ENCODE measurements around the gene ARL17A. TPM values are rescaled to one million over a fixed set of nuclear protein-coding genes. Genes with fewer than 3 reads are reported as not detected.
A peak's percentile ranks its signal among the peaks of the same experiment; 100 is the strongest.
"Not testable (repeated sequence)": the region's sequence is repeated elsewhere in the genome, so short reads cannot be mapped to it uniquely, and the experiment has no call there.

ARL17A gene
- total RNA-seq, 3 donors from 2014 or later (not counting 1 experiment from before 2014, with no cell fraction given) = 21.9 to 32.6 (median 23.4) TPM

GRCh38 chr17:46613876-46614275 lies 34.4 kb upstream of the ARL17A start:
- intact Hi-C loops (cut with micrococcal nuclease); H3K4me3 Mint-ChIP-seq; H3K4me1 Mint-ChIP-seq; H3K27ac Mint-ChIP-seq; H3K27me3 Mint-ChIP-seq (ENCODE audit: low read depth in 2 of 2); H3K36me3 Mint-ChIP-seq; H3K9me3 ChIP-seq (ENCODE audit: control insufficient read depth, insufficient read depth, low read length); H3K27me3 ChIP-seq (ENCODE audit: control insufficient read depth, insufficient read depth, low read length); ATAC-seq; DNase-seq; H3K4me1 ChIP-seq (ENCODE audit: control insufficient read depth, insufficient read depth, low read length); H3K36me3 ChIP-seq (ENCODE audit: control insufficient read depth, insufficient read depth, low read length); H3K27ac ChIP-seq (ENCODE audit: low read length); H3K4me3 ChIP-seq (ENCODE audit: low read length); H3K9me3 Mint-ChIP-seq: not testable (repeated sequence)
- WGBS (ENCODE audit: insufficient coverage) = no CpG with 5 or more reads among the region's 1 CpG

GRCh38 chr17:46611304-46611703 lies 31.8 kb upstream of the ARL17A start:
- H3K4me3 ChIP-seq (ENCODE audit: low read length); H3K36me3 ChIP-seq (ENCODE audit: control insufficient read depth, insufficient read depth, low read length); ATAC-seq; H3K9me3 ChIP-seq (ENCODE audit: control insufficient read depth, insufficient read depth, low read length); H3K27ac Mint-ChIP-seq; H3K9me3 Mint-ChIP-seq; H3K27me3 Mint-ChIP-seq (ENCODE audit: low read depth in 2 of 2); H3K27me3 ChIP-seq (ENCODE audit: control insufficient read depth, insufficient read depth, low read length); DNase-seq; H3K4me1 Mint-ChIP-seq; H3K4me1 ChIP-seq (ENCODE audit: control insufficient read depth, insufficient read depth, low read length); intact Hi-C loops (cut with micrococcal nuclease); H3K36me3 Mint-ChIP-seq; H3K27ac ChIP-seq (ENCODE audit: low read length); H3K4me3 Mint-ChIP-seq: not testable (repeated sequence)
- WGBS (ENCODE audit: insufficient coverage) = no CpG with 5 or more reads among the region's 2 CpGs

- H3K4me1 ChIP-seq (ENCODE audit: control insufficient read depth, insufficient read depth, low read length); ATAC-seq; H3K27me3 ChIP-seq (ENCODE audit: control insufficient read depth, insufficient read depth, low read length); H3K4me1 Mint-ChIP-seq; H3K36me3 ChIP-seq (ENCODE audit: control insufficient read depth, insufficient read depth, low read length); H3K4me3 ChIP-seq (ENCODE audit: low read length); H3K27ac Mint-ChIP-seq; H3K27me3 Mint-ChIP-seq (ENCODE audit: low read depth in 2 of 2); H3K27ac ChIP-seq (ENCODE audit: low read length); intact Hi-C loops (cut with micrococcal nuclease); H3K4me3 Mint-ChIP-seq; H3K9me3 Mint-ChIP-seq; DNase-seq; H3K9me3 ChIP-seq (ENCODE audit: control insufficient read depth, insufficient read depth, low read length); H3K36me3 Mint-ChIP-seq: not testable (repeated sequence)
Observed at GRCh38 chr17:46603125-46603524, 23.6 kb upstream of the ARL17A start.

- H3K9me3 ChIP-seq (ENCODE audit: control insufficient read depth, insufficient read depth, low read length); DNase-seq; H3K27me3 ChIP-seq (ENCODE audit: control insufficient read depth, insufficient read depth, low read length); H3K27me3 Mint-ChIP-seq (ENCODE audit: low read depth in 2 of 2); H3K9me3 Mint-ChIP-seq; H3K36me3 ChIP-seq (ENCODE audit: control insufficient read depth, insufficient read depth, low read length); H3K27ac ChIP-seq (ENCODE audit: low read length); H3K4me3 Mint-ChIP-seq; H3K27ac Mint-ChIP-seq; ATAC-seq; H3K4me1 Mint-ChIP-seq; H3K4me1 ChIP-seq (ENCODE audit: control insufficient read depth, insufficient read depth, low read length); intact Hi-C loops (cut with micrococcal nuclease); H3K36me3 Mint-ChIP-seq; H3K4me3 ChIP-seq (ENCODE audit: low read length): not testable (repeated sequence)
- WGBS (ENCODE audit: insufficient coverage) = no CpG with 5 or more reads among the region's 3 CpGs
Observed at GRCh38 chr17:46600767-46601166, 21.3 kb upstream of the ARL17A start.

GRCh38 chr17:46598344-46598931 lies 18.9 kb upstream of the ARL17A start:
- H3K36me3 ChIP-seq (ENCODE audit: control insufficient read depth, insufficient read depth, low read length); DNase-seq; H3K4me3 ChIP-seq (ENCODE audit: low read length); H3K27ac ChIP-seq (ENCODE audit: low read length); ATAC-seq; H3K27me3 ChIP-seq (ENCODE audit: control insufficient read depth, insufficient read depth, low read length); intact Hi-C loops (cut with micrococcal nuclease); H3K4me1 Mint-ChIP-seq; H3K4me3 Mint-ChIP-seq; H3K4me1 ChIP-seq (ENCODE audit: control insufficient read depth, insufficient read depth, low read length); H3K9me3 Mint-ChIP-seq; H3K27ac Mint-ChIP-seq; H3K36me3 Mint-ChIP-seq; H3K9me3 ChIP-seq (ENCODE audit: control insufficient read depth, insufficient read depth, low read length); H3K27me3 Mint-ChIP-seq (ENCODE audit: low read depth in 2 of 2): not testable (repeated sequence)
- WGBS (ENCODE audit: insufficient coverage) = no CpG with 5 or more reads among the region's 3 CpGs

GRCh38 chr17:46591332-46591731 lies 11.8 kb upstream of the ARL17A start:
- H3K9me3 ChIP-seq (ENCODE audit: control insufficient read depth, insufficient read depth, low read length); intact Hi-C loops (cut with micrococcal nuclease); H3K27ac Mint-ChIP-seq; H3K27me3 ChIP-seq (ENCODE audit: control insufficient read depth, insufficient read depth, low read length); H3K4me3 ChIP-seq (ENCODE audit: low read length); H3K4me1 ChIP-seq (ENCODE audit: control insufficient read depth, insufficient read depth, low read length); DNase-seq; H3K9me3 Mint-ChIP-seq; H3K36me3 Mint-ChIP-seq; H3K36me3 ChIP-seq (ENCODE audit: control insufficient read depth, insufficient read depth, low read length); H3K4me3 Mint-ChIP-seq; H3K27ac ChIP-seq (ENCODE audit: low read length); H3K27me3 Mint-ChIP-seq (ENCODE audit: low read depth in 2 of 2); H3K4me1 Mint-ChIP-seq: not testable (repeated sequence)
- ATAC-seq = peak; percentile 26 to 48 (median 45)
- WGBS (ENCODE audit: insufficient coverage) = no CpG with 5 or more reads among the region's 7 CpGs

GRCh38 chr17:46590157-46591146 lies 11.0 kb upstream of the ARL17A start, which contains the start of gene NSF:
NSF (plus strand) TSS chr17:46590669; CDS start chr17:46590776, 107 bp downstream.
- H3K9me3 ChIP-seq (ENCODE audit: control insufficient read depth, insufficient read depth, low read length); DNase-seq; H3K9me3 Mint-ChIP-seq; H3K27me3 Mint-ChIP-seq (ENCODE audit: low read depth in 2 of 2); H3K27me3 ChIP-seq (ENCODE audit: control insufficient read depth, insufficient read depth, low read length); H3K36me3 Mint-ChIP-seq; H3K4me3 Mint-ChIP-seq; H3K27ac ChIP-seq (ENCODE audit: low read length); intact Hi-C loops (cut with micrococcal nuclease); H3K4me3 ChIP-seq (ENCODE audit: low read length); H3K27ac Mint-ChIP-seq; H3K36me3 ChIP-seq (ENCODE audit: control insufficient read depth, insufficient read depth, low read length); H3K4me1 ChIP-seq (ENCODE audit: control insufficient read depth, insufficient read depth, low read length); H3K4me1 Mint-ChIP-seq: not testable (repeated sequence)
- no CpG with 5 or more reads among the region's 95 CpGs for WGBS (ENCODE audit: insufficient coverage)
- peak; percentile 92 to 98 (median 93) for ATAC-seq
